ENCODE data around the gene SDR9C7. TPM values are rescaled to one million over a fixed set of nuclear protein-coding genes. Genes with fewer than 3 reads are reported as not detected.
"Not testable (repeated sequence)": the region's sequence is repeated elsewhere in the genome, so short reads cannot be mapped to it uniquely, and the experiment has no call there.

The SDR9C7 gene
- polyA plus RNA-seq (2011; rRNA removed) = not detected in 2 replicates
- polyA minus RNA-seq (2011; rRNA and poly(A)+ RNA removed) = not detected in 2 replicates

GRCh38 chr12:56933826-56934625 lies at the start of gene SDR9C7:
SDR9C7 (minus strand) TSS chr12:56934408; CDS start chr12:56934261, 147 bp downstream.
- no peak within 1 kb of the TSS for H3K4me3 ChIP-seq (ENCODE audit: low read depth, low read length)
- CTCF ChIA-PET = no interaction called here
- TF ChIP-seq CTCF (IDR thresholded peaks at IDR 0.05; ENCODE audit: insufficient read depth, low read depth, low read length) = no peak
- no peak for DNase-seq (ENCODE audit: low read depth)
- no peaks in the 10 kb centered on the region for H3K36me3 ChIP-seq (ENCODE audit: control insufficient read depth, insufficient read depth, low read length)
- peaks cover 9% of the 10 kb centered on the region for H3K27me3 ChIP-seq (ENCODE audit: control insufficient read depth, insufficient read depth, low read length)
- POLR2A ChIA-PET = no interaction called here

- TF ChIP-seq CTCF (IDR thresholded peaks at IDR 0.05; ENCODE audit: insufficient read depth, low read depth, low read length) = no peak
- Histone ChIP-seq H3K4me3 (ENCODE audit: low read depth, low read length) (no peak overlapping the region), H3K27me3 (ENCODE audit: control insufficient read depth, insufficient read depth, low read length) (no peaks in the 10 kb centered on the region), H3K36me3 (ENCODE audit: control insufficient read depth, insufficient read depth, low read length) (no peaks in the 10 kb centered on the region)
- ChIA-PET POLR2A (no interaction called here), CTCF (interaction anchor here (0.6 kb wide), 1 partner anchor 133 kb away, joined by 3 read pairs; no protein-coding TSS in a partner anchor)
- no peak for DNase-seq (ENCODE audit: low read depth)
These were observed 49.2 kb upstream of the SDR9C7 start for GRCh38 chr12:56983386-56983785.

- H3K27me3 ChIP-seq (ENCODE audit: control insufficient read depth, insufficient read depth, low read length); CTCF ChIA-PET; POLR2A ChIA-PET; H3K4me3 ChIP-seq (ENCODE audit: low read depth, low read length); H3K36me3 ChIP-seq (ENCODE audit: control insufficient read depth, insufficient read depth, low read length); DNase-seq (ENCODE audit: low read depth): not testable (repeated sequence)
These were observed 48.5 kb upstream of the SDR9C7 start for GRCh38 chr12:56982578-56983236.

- POLR2A ChIA-PET = no interaction called here
- DNase-seq (ENCODE audit: low read depth) = no peak
- CTCF ChIA-PET = interaction anchor here (0.6 kb wide), 1 partner anchor 20 kb away, joined by 3 read pairs; no protein-coding TSS in a partner anchor
- H3K36me3 ChIP-seq (ENCODE audit: control insufficient read depth, insufficient read depth, low read length) = no peaks in the 10 kb centered on the region
- TF ChIP-seq CTCF (IDR thresholded peaks at IDR 0.05; ENCODE audit: insufficient read depth, low read depth, low read length) = no peak
- H3K27me3 ChIP-seq (ENCODE audit: control insufficient read depth, insufficient read depth, low read length) = no peaks in the 10 kb centered on the region
- H3K4me3 ChIP-seq (ENCODE audit: low read depth, low read length) = no peak overlapping the region
These were observed 46.8 kb upstream of the SDR9C7 start for GRCh38 chr12:56980941-56981530.

GRCh38 chr12:56980268-56980667 lies 46.1 kb upstream of the SDR9C7 start:
- Histone ChIP-seq H3K27me3 (ENCODE audit: control insufficient read depth, insufficient read depth, low read length) (no peaks in the 10 kb centered on the region), H3K36me3 (ENCODE audit: control insufficient read depth, insufficient read depth, low read length) (no peaks in the 10 kb centered on the region), H3K4me3 (ENCODE audit: low read depth, low read length) (no peak overlapping the region)
- no peak for DNase-seq (ENCODE audit: low read depth)
- ChIA-PET CTCF (no interaction called here), POLR2A (no interaction called here)
- TF ChIP-seq CTCF (IDR thresholded peaks at IDR 0.05; ENCODE audit: insufficient read depth, low read depth, low read length) = no peak

Data from BJ (cell line).